ENCODE data around the gene MT1HL1. TPM values are rescaled to one million over a fixed set of nuclear protein-coding genes. Genes with fewer than 3 reads are reported as not detected.

The MT1HL1 gene
- total and polyA plus RNA-seq, 2 of the 8 experiments (the other 6 are each of a cell fraction or from before 2014, with no cell fraction given): not detected

DNA sequence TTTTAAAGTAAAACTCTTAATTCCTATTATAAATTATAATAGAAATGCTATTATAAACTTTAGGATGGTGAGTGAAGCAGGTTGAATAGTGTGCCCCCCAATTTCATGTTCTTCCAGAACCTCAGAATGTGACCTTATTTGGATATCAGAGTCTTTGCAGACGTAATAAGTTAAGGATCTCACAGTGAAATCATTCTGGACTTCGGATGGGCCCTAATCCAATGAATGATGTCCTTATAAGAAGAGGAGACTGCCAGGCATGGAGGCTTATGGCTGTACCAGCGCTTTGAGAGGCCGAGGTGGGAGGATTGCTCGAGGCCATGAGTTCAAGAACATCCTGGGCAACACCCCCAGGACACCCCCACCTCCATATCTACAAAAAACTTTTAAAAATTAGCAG is 9.4 kb upstream of the MT1HL1 start:
- DNase-seq (ENCODE audit: low read depth in 1 of 2, low spot score in 2 of 2): no peak
- Histone ChIP-seq H3K9ac (replicated peaks in 1 of 4; ENCODE audit: extremely low read depth in 1 of 4, low read depth in 3 of 4, low read length in 3 of 4) (no peak overlapping the region), H3K23ac (ENCODE audit: insufficient read length) (no peak overlapping the region), H4K5ac (ENCODE audit: insufficient read length, low read depth, low read length) (no peak overlapping the region), H2BK15ac (ENCODE audit: low read length) (no peak overlapping the region), H3K23me2 (ENCODE audit: low read depth, low read length) (0 out of 2 replicates have a peak, but pooled peaks cover 2% of the 10 kb centered on the region), H3K4me2 (ENCODE audit: insufficient read depth in 1 of 2, low read depth in 2 of 2, low read length in 2 of 2) (no peak overlapping the region), H4K20me1 (replicated peaks in 1 of 2; ENCODE audit: control insufficient read depth in 1 of 2, insufficient read depth in 2 of 2, low read length in 2 of 2) (no peaks in the 10 kb centered on the region), H2BK120ac (replicated peaks; ENCODE audit: low read depth, low read length) (no peak overlapping the region), H3K27ac (ENCODE audit: low read depth, low read length) (no peak overlapping the region), H2AK5ac (ENCODE audit: low read depth, low read length) (no peak overlapping the region), H2BK5ac (ENCODE audit: low read depth, low read length) (no peak overlapping the region), H3K56ac (replicated peaks; ENCODE audit: insufficient read length, low read depth, low read length) (no peak overlapping the region), H3K4me3 (ENCODE audit: extremely low read depth in 1 of 4, insufficient read depth in 2 of 4, low read depth in 3 of 4, low read length in 4 of 4) (no peak overlapping the region), H3K9me3 (ENCODE audit: insufficient read depth in 2 of 2, low read depth in 1 of 2, low read length in 1 of 2) (no peaks in the 10 kb centered on the region; a peak in 1 of 4 replicates), H3K4ac (replicated peaks; ENCODE audit: insufficient read length, low read depth, low read length) (no peak overlapping the region), H4K8ac (ENCODE audit: extremely low read depth, insufficient read depth, low read length) (no peak overlapping the region), H2BK20ac (ENCODE audit: low read length) (no peak overlapping the region), H3K4me1 (replicated peaks in 1 of 4; ENCODE audit: control insufficient read depth in 3 of 4, insufficient read depth in 4 of 4, low read length in 3 of 4) (peaks cover 3 to 22% (median 8%) of the 10 kb centered on the region in 4 experiments), H2AFZ (ENCODE audit: low read length) (no peak overlapping the region), H3K27me3 (replicated peaks in 1 of 4; ENCODE audit: control insufficient read depth in 3 of 4, extremely low read depth in 1 of 4, insufficient read depth in 3 of 4, low read length in 3 of 4) (no peaks in the 10 kb centered on the region), H3K79me2 (ENCODE audit: control insufficient read depth in 1 of 2, insufficient read depth in 2 of 2, low read length in 2 of 2) (no peaks in the 10 kb centered on the region), H3K79me1 (ENCODE audit: low read depth, low read length) (no peaks in the 10 kb centered on the region), H4K91ac (replicated peaks; ENCODE audit: insufficient read length, low read length) (no peak overlapping the region), H3K36me3 (ENCODE audit: control insufficient read depth in 2 of 4, insufficient read depth in 4 of 4, low read length in 3 of 4) (no peaks in the 10 kb centered on the region), H3K14ac (ENCODE audit: insufficient read length) (no peak overlapping the region), H2BK12ac (ENCODE audit: low read depth, low read length) (no peak overlapping the region), H3K18ac (ENCODE audit: extremely low read depth, low read length) (no peak overlapping the region)
- CTCF ChIA-PET (ENCODE audit: partially characterized antibody): interaction anchor here (1.4 kb wide), 1 partner anchor 14 kb away, joined by 3 read pairs; no protein-coding TSS in a partner anchor
- POLR2A ChIA-PET (ENCODE audit: partially characterized antibody): no interaction called here
- no peak for FAIRE-seq
- WGBS, 2 experiments (ENCODE audit: extremely low coverage in 1 of 2, insufficient coverage in 1 of 2, insufficient read length in 1 of 2, insufficient replicate concordance in 2 of 2, low coverage in 1 of 2, low lambda C conversion rate in 2 of 2, missing lambda C conversion rate in 1 of 2): 91% methylated on average over 5 of the region's 5 CpGs; no CpG with 5 or more reads in 1 of the 2 experiments
- no peak for TF ChIP-seq RAD21 (IDR thresholded peaks at IDR 0.05 in 1 of 2, conservative IDR thresholded peaks at IDR 0.05 in 1 of 2; ENCODE audit: low read depth in 2 of 2, low read length in 2 of 2)
